HG02885 (cell line): ENCODE data around the gene CCM2.

Experiments
- ATAC-seq: cut with Tn5 transposase; IDR thresholded peaks from one replicate; pipeline ENCODE4 v1.9.1; 2021; ENCODE audit warnings: mild to moderate bottlenecking; ENCODE audit not compliant: unreplicated experiment, poor library complexity

The CCM2 gene

GRCh38 chr7:45000093-45001032, at the start of gene CCM2:
CCM2 (plus strand) TSS chr7:45000201; CDS start chr7:45000334, 133 bp downstream.
- ATAC-seq, result no peak

- ATAC-seq, result no peak
These were observed 46.8 kb upstream of the CCM2 start for GRCh38 chr7:44953156-44953555.

GRCh38 chr7:44955733-44956132, 44.3 kb upstream of the CCM2 start:
- no peak for ATAC-seq

GRCh38 chr7:44956157-44956766, 43.7 kb upstream of the CCM2 start:
- no peak for ATAC-seq

GRCh38 chr7:44958645-44959344, 41.2 kb upstream of the CCM2 start:
- ATAC-seq, result no peak

- ATAC-seq, result no peak
These were observed 40.5 kb upstream of the CCM2 start for GRCh38 chr7:44959433-44959951.

GRCh38 chr7:44960011-44960580, 39.9 kb upstream of the CCM2 start:
- no peak for ATAC-seq

GRCh38 chr7:44961844-44962482, 38.0 kb upstream of the CCM2 start:
- no peak for ATAC-seq

GRCh38 chr7:44962483-44963251, 37.3 kb upstream of the CCM2 start:
- no peak for ATAC-seq

GRCh38 chr7:44963364-44964290, 36.4 kb upstream of the CCM2 start:
- ATAC-seq, result no peak

- ATAC-seq, result no peak
These were observed 35.6 kb upstream of the CCM2 start for GRCh38 chr7:44964384-44964830.

- ATAC-seq, result no peak
These were observed 35.1 kb upstream of the CCM2 start for GRCh38 chr7:44964831-44965440.

- ATAC-seq, result no peak
These were observed 34.5 kb upstream of the CCM2 start for GRCh38 chr7:44965441-44965903.

GRCh38 chr7:44965937-44966730, 33.9 kb upstream of the CCM2 start:
- ATAC-seq, result no peak

- no peak for ATAC-seq
These were observed 33.1 kb upstream of the CCM2 start for GRCh38 chr7:44966731-44967538.
